VCaP (cell line): Measurements from ENCODE around the gene NAA50.

Source experiments
- H3K27ac ChIP-seq: fragments of 450-650 bp; 2 replicates; pipeline ENCODE4 v1.5.1; 2017
- TF ChIP-seq, protein P1 (sequence below): fragments of 450-650 bp; conservative IDR thresholded peaks from 2 replicates; pipeline ENCODE4 v1.5.1; 2017; ENCODE audit warnings: mild to moderate bottlenecking, moderate library complexity

Gene NAA50

DNA sequence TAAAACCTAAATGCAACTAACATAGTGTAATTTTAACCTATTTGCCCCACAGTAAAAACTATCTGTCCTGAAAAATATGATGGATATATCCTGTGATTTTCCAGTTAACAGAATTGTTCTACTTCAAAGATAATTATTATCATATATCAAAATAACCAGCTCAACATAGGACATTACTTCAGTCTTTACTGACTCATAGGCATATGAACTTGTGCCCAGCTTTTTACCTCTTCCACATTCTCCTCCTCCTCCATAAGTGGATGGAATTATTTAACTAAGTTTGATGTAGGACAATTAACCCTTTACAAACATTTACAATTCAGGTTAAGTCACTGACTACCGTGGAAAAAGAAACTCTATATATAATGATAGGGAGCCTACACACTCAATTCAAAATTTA is 26.8 kb downstream of the NAA50 start:
- TF ChIP-seq, protein P1, sequence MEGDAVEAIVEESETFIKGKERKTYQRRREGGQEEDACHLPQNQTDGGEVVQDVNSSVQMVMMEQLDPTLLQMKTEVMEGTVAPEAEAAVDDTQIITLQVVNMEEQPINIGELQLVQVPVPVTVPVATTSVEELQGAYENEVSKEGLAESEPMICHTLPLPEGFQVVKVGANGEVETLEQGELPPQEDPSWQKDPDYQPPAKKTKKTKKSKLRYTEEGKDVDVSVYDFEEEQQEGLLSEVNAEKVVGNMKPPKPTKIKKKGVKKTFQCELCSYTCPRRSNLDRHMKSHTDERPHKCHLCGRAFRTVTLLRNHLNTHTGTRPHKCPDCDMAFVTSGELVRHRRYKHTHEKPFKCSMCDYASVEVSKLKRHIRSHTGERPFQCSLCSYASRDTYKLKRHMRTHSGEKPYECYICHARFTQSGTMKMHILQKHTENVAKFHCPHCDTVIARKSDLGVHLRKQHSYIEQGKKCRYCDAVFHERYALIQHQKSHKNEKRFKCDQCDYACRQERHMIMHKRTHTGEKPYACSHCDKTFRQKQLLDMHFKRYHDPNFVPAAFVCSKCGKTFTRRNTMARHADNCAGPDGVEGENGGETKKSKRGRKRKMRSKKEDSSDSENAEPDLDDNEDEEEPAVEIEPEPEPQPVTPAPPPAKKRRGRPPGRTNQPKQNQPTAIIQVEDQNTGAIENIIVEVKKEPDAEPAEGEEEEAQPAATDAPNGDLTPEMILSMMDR = no peak
- H3K27ac ChIP-seq = no peak overlapping the region

DNA sequence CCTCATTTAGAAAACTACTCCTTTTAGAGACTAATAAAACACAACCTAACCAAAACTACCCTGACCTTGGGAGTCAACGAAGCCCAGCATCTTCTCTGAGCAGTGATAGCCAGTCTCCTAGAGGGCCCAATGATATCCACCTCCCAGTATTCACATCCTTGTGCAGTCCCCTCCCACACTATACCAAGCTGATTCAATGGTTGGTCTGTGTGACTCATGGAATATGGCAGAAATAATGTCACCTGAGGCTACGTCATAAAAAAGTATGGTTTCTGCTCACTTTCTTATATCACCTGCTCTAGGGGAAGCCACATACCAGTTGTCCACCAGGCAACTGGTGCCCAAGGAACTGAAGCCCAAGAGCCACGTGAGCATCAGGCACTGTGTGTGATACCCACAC is 28.2 kb downstream of the NAA50 start:
- TF ChIP-seq, protein P1 = no peak

DNA sequence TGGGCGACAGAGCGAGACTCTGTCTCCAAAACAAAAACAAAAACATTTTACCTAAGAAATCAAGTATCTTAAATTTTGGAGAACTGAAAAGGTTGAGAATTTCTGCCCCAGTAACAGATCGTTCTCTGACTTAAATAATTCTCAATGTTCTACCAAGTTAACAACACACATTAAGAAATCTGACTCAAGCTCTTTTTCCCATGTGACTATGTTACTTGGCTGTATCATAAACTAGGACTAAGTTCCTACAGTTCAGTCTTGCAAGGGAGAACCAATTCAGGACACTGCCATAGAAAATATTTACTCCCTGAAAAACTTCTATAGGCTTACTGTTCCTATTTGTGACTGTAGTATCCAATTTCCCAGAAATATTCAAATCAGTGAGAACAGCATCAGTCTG is 28.7 kb downstream of the NAA50 start:
- TF ChIP-seq, protein P1 = no peak
- H3K27ac ChIP-seq = no peak overlapping the region

More for the DNA sequence above, 28.2 kb downstream of the NAA50 start:
- no peak overlapping the region for H3K27ac ChIP-seq

DNA sequence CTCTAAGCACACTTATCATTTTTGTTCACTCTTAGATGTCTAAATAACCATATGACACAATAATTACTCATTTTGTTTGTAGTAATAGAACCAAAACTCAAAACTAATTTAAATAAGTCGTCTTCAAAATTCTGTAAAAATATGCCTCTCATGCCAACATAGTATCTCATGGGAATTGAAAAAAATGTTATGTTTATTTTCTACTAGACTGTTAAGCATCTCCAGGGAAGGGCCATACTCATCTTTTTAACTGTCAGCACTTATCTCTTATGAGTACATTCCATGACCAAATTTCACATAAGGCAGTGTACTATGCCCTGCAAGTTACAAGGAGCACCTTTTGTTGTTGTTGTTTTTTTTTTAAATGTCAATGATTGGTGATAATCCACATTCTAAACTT is 31.3 kb downstream of the NAA50 start:
- no peak overlapping the region for H3K27ac ChIP-seq
- TF ChIP-seq, protein P1 = no peak

DNA sequence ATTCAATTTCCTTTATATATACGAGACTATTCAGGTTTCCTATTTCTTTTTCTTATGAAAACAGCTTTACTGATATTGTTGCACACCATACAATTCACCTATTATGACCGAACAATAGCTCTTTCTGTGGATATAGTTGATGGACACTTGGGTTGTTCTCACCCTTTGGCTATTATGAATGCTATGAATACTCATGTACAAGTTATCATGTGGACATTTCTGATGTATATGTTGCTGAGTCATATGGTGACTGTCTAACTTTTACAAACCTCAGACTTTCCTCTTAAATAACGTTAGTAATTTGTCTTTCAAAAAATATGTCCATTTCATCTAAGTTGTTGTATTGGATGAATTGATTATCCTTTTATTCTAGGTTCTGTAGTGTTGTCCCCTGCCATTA is 33.9 kb downstream of the NAA50 start:
- no peak overlapping the region for H3K27ac ChIP-seq
- TF ChIP-seq, protein P1 = no peak

DNA sequence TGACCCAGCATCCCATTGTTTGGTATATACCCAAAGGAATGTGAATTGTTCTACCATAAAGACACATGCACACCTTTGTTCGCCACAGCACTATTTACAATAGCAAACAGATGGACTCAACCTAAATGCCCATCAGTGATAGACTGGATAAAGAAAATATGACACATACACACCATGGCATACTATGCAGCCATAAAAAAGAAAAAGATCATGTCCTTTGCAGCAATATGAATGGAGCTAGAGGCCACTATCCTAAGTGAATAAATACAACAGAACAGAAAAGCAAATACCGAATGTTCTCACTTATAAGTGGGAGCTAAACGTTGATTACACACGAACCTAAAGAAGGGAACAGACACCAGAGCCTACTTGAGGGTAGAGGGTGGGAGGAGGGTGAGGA is 38.2 kb downstream of the NAA50 start:
- no peak overlapping the region for H3K27ac ChIP-seq
- TF ChIP-seq, protein P1 = no peak

DNA sequence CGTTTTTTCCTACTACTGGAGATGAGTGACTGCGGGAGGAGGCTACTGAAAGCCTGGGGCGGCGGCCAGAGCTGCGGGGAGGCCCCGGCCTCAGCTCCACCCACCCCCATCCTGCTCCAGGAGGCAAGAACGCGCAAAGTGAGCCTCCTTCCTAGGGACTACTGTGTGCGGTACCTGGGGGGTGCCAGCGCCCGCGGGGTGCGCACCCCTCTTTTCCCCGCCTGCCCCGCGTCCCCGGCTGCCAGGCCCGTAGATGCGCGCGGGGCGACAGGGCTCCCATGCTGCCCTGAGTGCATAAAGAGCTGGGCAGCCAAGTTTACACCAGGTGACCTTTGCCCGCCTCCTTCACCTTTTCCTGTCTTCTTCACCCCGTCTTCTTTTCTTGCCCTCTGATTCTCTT is 47.1 kb downstream of the NAA50 start:
- TF ChIP-seq, protein P1 = no peak
- H3K27ac ChIP-seq = peak overlapping the region; percentile 90
